MG63 (cell line): ENCODE measurements around the gene NCKAP5. TPM values are rescaled to one million over a fixed set of nuclear protein-coding genes. Genes with fewer than 3 reads are reported as not detected.

ENCODE experiments used
- DNase-seq: peaks from one replicate; pipeline ENCODE4 v3.0.0-alpha.2; 2020
- H3K27me3 ChIP-seq: fragments of 250-450 bp; sonication (Bioruptor Pico); 2 replicates; pipeline ENCODE4 v1.5.1; 2020; ENCODE audit warnings: mild to moderate bottlenecking, moderate library complexity
- H3K36me3 ChIP-seq: fragments of 250-450 bp; sonication (Bioruptor Pico); 2 replicates; pipeline ENCODE4 v1.5.1; 2020; ENCODE audit warnings: mild to moderate bottlenecking, moderate library complexity
- H3K4me3 ChIP-seq: fragments of 250-450 bp; sonication (Bioruptor Pico); 2 replicates; pipeline ENCODE4 v1.5.1; 2020; ENCODE audit warnings: mild to moderate bottlenecking, moderate library complexity
- H3K9me3 ChIP-seq: fragments of 250-450 bp; sonication (Bioruptor Pico); 2 replicates; pipeline ENCODE4 v1.5.1; 2020; ENCODE audit warnings: mild to moderate bottlenecking, moderate library complexity
- total RNA-seq: library from RNA; depleted of rRNA; stranded (reverse); fragments of >200 nt; shearing (Covaris generic); gene quantifications from 2 replicates; pipeline ENCODE4 v1.2.3, GENCODE V29; 2014; ENCODE audit warnings: low replicate concordance

NCKAP5 gene
- total RNA-seq, 1 experiment from 2014 or later: not detected

DNA sequence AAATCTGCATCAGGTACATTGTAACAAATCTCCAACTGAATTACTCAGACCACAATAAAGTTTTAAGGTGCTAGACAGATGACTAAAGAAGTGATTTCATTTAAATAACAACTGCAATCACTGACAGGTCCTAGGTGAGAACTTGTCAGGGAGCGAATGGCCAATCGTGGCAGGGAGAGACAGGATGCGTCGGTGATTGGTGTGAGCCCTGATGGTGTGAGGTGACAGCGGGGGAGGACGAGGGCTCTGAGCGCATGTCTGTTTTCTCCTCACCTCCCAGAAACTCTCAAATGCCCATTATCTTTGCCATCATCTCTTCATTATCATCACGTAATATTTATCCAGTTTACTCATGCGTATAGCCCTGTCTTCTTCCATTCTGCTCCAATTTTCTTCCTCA is 690.3 kb downstream of the NCKAP5 start:
- Histone ChIP-seq H3K4me3 (no peak overlapping the region), H3K36me3 (no peaks in the 10 kb centered on the region), H3K9me3 (no peaks in the 10 kb centered on the region), H3K27me3 (no peaks in the 10 kb centered on the region)
- DNase-seq: no peak

DNA sequence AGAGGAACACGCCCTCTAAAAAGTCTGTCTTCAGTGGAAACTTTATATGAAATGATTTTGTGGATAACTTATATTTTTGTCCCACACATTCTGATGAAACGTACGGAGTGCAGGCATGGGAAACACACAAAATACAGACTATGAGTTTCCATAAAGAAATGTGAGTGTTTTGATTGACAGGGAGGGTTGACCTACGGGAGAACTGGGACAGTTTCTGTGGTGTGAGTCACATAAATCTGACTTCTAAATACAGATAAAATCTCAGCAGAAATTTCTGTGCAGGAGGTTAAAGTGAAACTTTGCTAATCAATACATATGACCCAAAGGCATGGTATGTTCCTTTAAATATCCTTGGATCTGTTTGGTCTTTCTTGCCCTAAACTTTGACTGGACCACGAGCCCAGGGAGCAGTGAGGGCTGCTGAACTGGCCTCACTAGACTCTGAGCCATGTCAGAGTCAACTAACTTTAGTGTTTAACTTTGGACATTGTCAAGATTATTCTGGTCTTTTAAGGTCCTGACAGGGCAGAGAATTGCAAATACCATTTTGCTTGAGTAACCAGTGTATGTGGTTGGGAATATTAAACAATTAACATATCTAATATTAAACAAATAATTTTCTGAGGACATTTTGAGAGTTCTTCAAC is 691.4 kb downstream of the NCKAP5 start:
- Histone ChIP-seq H3K27me3 (no peaks in the 10 kb centered on the region), H3K9me3 (no peaks in the 10 kb centered on the region), H3K36me3 (no peaks in the 10 kb centered on the region), H3K4me3 (no peak overlapping the region)
- no peak for DNase-seq

DNA sequence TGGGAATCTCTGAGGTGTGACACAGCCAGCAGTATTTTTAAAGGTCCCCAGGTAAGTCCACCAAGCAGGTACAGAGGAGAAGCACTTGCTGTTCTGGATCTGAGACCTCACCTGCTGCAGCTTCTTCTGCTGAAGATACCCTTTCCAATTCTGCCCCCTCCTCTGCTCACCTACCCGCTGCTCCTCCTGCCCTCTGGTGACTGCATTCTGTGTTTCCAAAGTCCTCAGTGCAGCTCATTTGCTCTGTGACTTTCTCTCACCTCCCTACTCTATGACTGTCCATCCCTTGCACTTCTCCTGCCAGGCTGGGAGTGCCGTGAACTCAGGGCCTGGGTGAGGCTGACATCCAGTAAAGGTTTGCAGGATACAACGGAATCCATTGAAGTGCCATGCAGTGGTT is 693.1 kb downstream of the NCKAP5 start:
- Histone ChIP-seq H3K4me3 (no peak overlapping the region), H3K27me3 (no peaks in the 10 kb centered on the region), H3K36me3 (no peaks in the 10 kb centered on the region), H3K9me3 (no peaks in the 10 kb centered on the region)
- DNase-seq: no peak

- H3K36me3 ChIP-seq: no peaks in the 10 kb centered on the region
- DNase-seq: no peak
- no peak overlapping the region for H3K4me3 ChIP-seq
- no peaks in the 10 kb centered on the region for H3K9me3 ChIP-seq
- no peaks in the 10 kb centered on the region for H3K27me3 ChIP-seq
Measured at GRCh38 chr2:132873738-132874137, 694.5 kb downstream of the NCKAP5 start.

- no peaks in the 10 kb centered on the region for H3K9me3 ChIP-seq
- no peak overlapping the region for H3K4me3 ChIP-seq
- no peaks in the 10 kb centered on the region for H3K27me3 ChIP-seq
- no peaks in the 10 kb centered on the region for H3K36me3 ChIP-seq
- no peak for DNase-seq
Measured at GRCh38 chr2:132871831-132872230, 696.4 kb downstream of the NCKAP5 start.

GRCh38 chr2:132863961-132864360 is 704.3 kb downstream of the NCKAP5 start:
- no peaks in the 10 kb centered on the region for H3K9me3 ChIP-seq
- H3K27me3 ChIP-seq: no peaks in the 10 kb centered on the region; the same call in 1 of the 2 replicates
- H3K36me3 ChIP-seq: no peaks in the 10 kb centered on the region
- no peak for DNase-seq
- H3K4me3 ChIP-seq: no peak overlapping the region

DNA sequence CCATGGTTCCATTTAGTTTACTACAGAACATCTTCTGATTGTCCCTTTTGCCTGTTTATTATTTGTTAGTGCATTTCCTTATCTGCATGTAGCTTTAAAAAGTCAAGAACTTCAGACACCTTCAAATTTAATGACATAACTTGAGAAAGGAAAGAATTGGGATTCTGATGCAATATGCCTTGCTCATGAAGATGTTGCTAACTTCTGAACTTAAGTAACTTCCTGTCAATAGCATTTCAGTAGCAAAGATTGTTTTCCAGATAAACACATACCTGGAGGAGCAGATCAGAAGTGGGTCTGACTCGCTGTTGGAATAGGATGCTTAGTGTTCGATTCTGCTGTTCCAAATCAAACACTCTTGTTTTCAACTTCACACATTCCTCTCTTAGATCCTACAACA is 708.0 kb downstream of the NCKAP5 start:
- no peak for DNase-seq
- Histone ChIP-seq H3K36me3 (no peaks in the 10 kb centered on the region), H3K4me3 (no peak overlapping the region), H3K9me3 (no peaks in the 10 kb centered on the region), H3K27me3 (no peaks in the 10 kb centered on the region; the same call in 1 of the 2 replicates)

- Histone ChIP-seq H3K36me3 (no peaks in the 10 kb centered on the region), H3K27me3 (no peaks in the 10 kb centered on the region; the same call in 1 of the 2 replicates), H3K9me3 (no peaks in the 10 kb centered on the region), H3K4me3 (no peak overlapping the region)
- DNase-seq: no peak
Measured at GRCh38 chr2:132859590-132859989, 708.7 kb downstream of the NCKAP5 start.

- Histone ChIP-seq H3K36me3 (no peaks in the 10 kb centered on the region), H3K4me3 (no peak overlapping the region), H3K9me3 (no peaks in the 10 kb centered on the region), H3K27me3 (no peaks in the 10 kb centered on the region; the same call in 1 of the 2 replicates)
- no peak for DNase-seq
Measured at GRCh38 chr2:132857319-132857718, 710.9 kb downstream of the NCKAP5 start.

DNA sequence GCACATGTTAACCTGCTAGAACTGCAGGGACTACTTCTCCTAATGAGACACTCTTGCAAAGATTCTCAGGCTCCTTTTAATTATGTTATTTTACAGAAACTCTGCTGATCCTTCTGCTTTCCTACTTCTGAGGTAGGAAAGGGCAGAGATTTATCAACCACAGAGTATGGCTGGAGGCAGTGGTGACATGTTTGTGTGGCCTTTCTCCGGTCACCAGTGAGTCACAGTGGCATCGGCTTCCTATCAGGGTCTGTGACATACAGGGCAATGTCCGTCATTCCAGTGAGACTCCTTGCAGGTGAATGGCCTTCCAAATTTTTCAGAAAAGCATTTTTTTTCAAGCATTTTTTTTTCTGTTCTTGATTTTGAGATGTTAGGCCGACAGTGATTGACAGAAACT is 717.6 kb downstream of the NCKAP5 start:
- no peaks in the 10 kb centered on the region for H3K36me3 ChIP-seq
- no peaks in the 10 kb centered on the region for H3K27me3 ChIP-seq
- no peaks in the 10 kb centered on the region for H3K9me3 ChIP-seq
- H3K4me3 ChIP-seq: no peak overlapping the region
- no peak for DNase-seq

- no peak for DNase-seq
- Histone ChIP-seq H3K36me3 (no peaks in the 10 kb centered on the region), H3K4me3 (no peak overlapping the region), H3K9me3 (no peaks in the 10 kb centered on the region), H3K27me3 (no peaks in the 10 kb centered on the region; the same call in 1 of the 2 replicates)
Measured at GRCh38 chr2:132849118-132849517, 719.1 kb downstream of the NCKAP5 start.

- Histone ChIP-seq H3K27me3 (no peaks in the 10 kb centered on the region; the same call in none of the 2 replicates), H3K36me3 (no peaks in the 10 kb centered on the region), H3K4me3 (no peak overlapping the region), H3K9me3 (no peaks in the 10 kb centered on the region)
- DNase-seq: no peak
Measured at GRCh38 chr2:132845339-132845738, 722.9 kb downstream of the NCKAP5 start.

GRCh38 chr2:132844585-132844984 is 723.7 kb downstream of the NCKAP5 start:
- H3K9me3 ChIP-seq: no peaks in the 10 kb centered on the region
- no peak for DNase-seq

GRCh38 chr2:132837769-132838168 is 730.5 kb downstream of the NCKAP5 start:
- Histone ChIP-seq H3K27me3 (no peaks in the 10 kb centered on the region), H3K4me3 (no peak overlapping the region), H3K36me3 (no peaks in the 10 kb centered on the region), H3K9me3 (no peaks in the 10 kb centered on the region)
- no peak for DNase-seq

More at GRCh38 chr2:132844585-132844984, 723.7 kb downstream of the NCKAP5 start:
- no peaks in the 10 kb centered on the region for H3K36me3 ChIP-seq
- H3K4me3 ChIP-seq: no peak overlapping the region
- no peaks in the 10 kb centered on the region; the same call in none of the 2 replicates for H3K27me3 ChIP-seq

GRCh38 chr2:132830321-132830827 is 737.9 kb downstream of the NCKAP5 start:
- DNase-seq: no peak
- Histone ChIP-seq H3K27me3 (no peaks in the 10 kb centered on the region), H3K9me3 (no peaks in the 10 kb centered on the region), H3K36me3 (no peaks in the 10 kb centered on the region), H3K4me3 (no peak overlapping the region)

- no peaks in the 10 kb centered on the region for H3K27me3 ChIP-seq
- no peaks in the 10 kb centered on the region; the same call in 1 of the 2 replicates for H3K9me3 ChIP-seq
- H3K36me3 ChIP-seq: no peaks in the 10 kb centered on the region
- no peak overlapping the region for H3K4me3 ChIP-seq
- no peak for DNase-seq
Measured at GRCh38 chr2:132825601-132826000, 742.7 kb downstream of the NCKAP5 start.

DNA sequence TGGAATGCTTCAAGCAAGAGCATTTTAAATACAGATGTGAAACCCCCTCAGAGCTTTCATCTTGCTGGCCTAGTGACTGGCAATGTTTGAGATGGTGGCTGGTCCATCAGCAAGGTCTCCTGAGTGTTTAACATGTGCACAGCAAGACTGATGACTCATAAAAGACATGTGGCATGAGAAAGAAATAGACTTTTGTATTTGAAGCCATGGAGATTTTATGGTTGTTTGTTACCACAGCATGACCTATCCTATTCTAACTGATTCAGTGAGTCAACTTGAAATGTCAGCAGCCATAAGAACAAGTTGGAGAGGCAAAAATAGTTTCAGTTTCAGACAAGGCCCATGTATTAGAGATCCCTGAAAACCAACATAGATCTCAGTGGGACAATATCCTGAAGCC is 743.5 kb downstream of the NCKAP5 start:
- Histone ChIP-seq H3K27me3 (no peaks in the 10 kb centered on the region), H3K36me3 (no peaks in the 10 kb centered on the region), H3K9me3 (no peaks in the 10 kb centered on the region; the same call in 1 of the 2 replicates), H3K4me3 (no peak overlapping the region)
- no peak for DNase-seq

- no peaks in the 10 kb centered on the region for H3K9me3 ChIP-seq
- no peak for DNase-seq
- H3K36me3 ChIP-seq: no peaks in the 10 kb centered on the region
- H3K27me3 ChIP-seq: no peaks in the 10 kb centered on the region
- H3K4me3 ChIP-seq: no peak overlapping the region
Measured at GRCh38 chr2:132816234-132816633, 752.0 kb downstream of the NCKAP5 start.
